IMR-90 (cell line): ENCODE measurements around the gene PLCH2. TPM values are rescaled to one million over a fixed set of nuclear protein-coding genes. Genes with fewer than 3 reads are reported as not detected.

Experiments
- ATAC-seq: fragments of 200-7000 bp; cut with Tn5 transposase; 2 replicates; pipeline ENCODE4 v1.9.1; 2020; ENCODE audit warnings: low read depth, mild to moderate bottlenecking, moderate library complexity
- BruUV-seq: library from RNA; stranded (reverse); fragments of 400-500 nt; replicated peaks from 2 replicates; lab custom pipeline; 2021; lab: Mats Ljungman, UMichigan
- CTCF ChIA-PET: fragments of 300-600 bp; formaldehyde crosslinking; extraction: SDS; loops from one replicate; lab custom pipeline; 2021; ENCODE audit warnings: antibody characterized with exemption; lab: Yijun Ruan, JAX
- POLR2A ChIA-PET: fragments of 300-600 bp; sonication (Branson Sonifier 250); formaldehyde crosslinking; loops from one replicate; lab custom pipeline; 2022; ENCODE audit warnings: antibody characterized with exemption; ENCODE audit not compliant: unreplicated experiment; lab: Charles Lee
- DNase-seq: peaks from one replicate; pipeline ENCODE4 v3.0.0; 2013
- H2AFZ ChIP-seq: replicated peaks from 2 replicates; pipeline ENCODE3; 2013; ENCODE audit warnings: low read length, mild to moderate bottlenecking; ENCODE audit not compliant: poor library complexity
- H2AK5ac ChIP-seq: 2 replicates; pipeline ENCODE4 v1.6.1; 2013; ENCODE audit warnings: low read depth, low read length, inconsistent platforms
- H2AK9ac ChIP-seq: replicated peaks from 2 replicates; pipeline ENCODE3; 2013; ENCODE audit warnings: mild to moderate bottlenecking, low read depth, low read length, moderate library complexity; ENCODE audit not compliant: poor library complexity
- H2BK120ac ChIP-seq: 2 replicates; pipeline ENCODE4 v1.6.1; 2013; ENCODE audit warnings: low read depth, low read length, inconsistent platforms
- H2BK15ac ChIP-seq: 3 replicates; pipeline ENCODE4 v1.6.1; 2013; ENCODE audit warnings: low read depth, low read length, inconsistent platforms
- H2BK20ac ChIP-seq: 2 replicates; pipeline ENCODE4 v1.6.1; 2013; ENCODE audit warnings: low read depth, mild to moderate bottlenecking, inconsistent platforms, low read length, moderate library complexity
- H2BK5ac ChIP-seq: 2 replicates; pipeline ENCODE4 v1.6.1; 2013; ENCODE audit warnings: mild to moderate bottlenecking, low read depth, low read length, inconsistent platforms; ENCODE audit not compliant: poor library complexity, severe bottlenecking
- H3K14ac ChIP-seq: replicated peaks from 2 replicates; pipeline ENCODE4 v1.6.1; 2013; ENCODE audit warnings: low read depth, low read length, inconsistent platforms
- H3K18ac ChIP-seq: 2 replicates; pipeline ENCODE4 v1.6.1; 2013; ENCODE audit warnings: low read depth, low read length, control low read depth
- H3K23ac ChIP-seq: 2 replicates; pipeline ENCODE4 v1.6.1; 2013; ENCODE audit warnings: low read depth, low read length, inconsistent platforms
- H3K27ac ChIP-seq: 2 replicates; pipeline ENCODE4 v1.5.1; 2013; ENCODE audit warnings: mild to moderate bottlenecking, control low read depth, low read length; ENCODE audit not compliant: insufficient read depth
- H3K27me3 ChIP-seq: 2 replicates; pipeline ENCODE4 v1.6.1; 2013; ENCODE audit warnings: low read length; ENCODE audit not compliant: control insufficient read depth, insufficient read depth
- H3K36me3 ChIP-seq: 2 replicates; pipeline ENCODE4 v1.6.1; 2013; ENCODE audit warnings: low read length, mixed read lengths; ENCODE audit not compliant: control insufficient read depth, insufficient read depth
- H3K4ac ChIP-seq: 2 replicates; pipeline ENCODE4 v1.6.1; 2013; ENCODE audit warnings: low read depth, low read length, inconsistent platforms
- H3K4me1 ChIP-seq: 2 replicates; pipeline ENCODE4 v1.6.1; 2013; ENCODE audit warnings: low read length, mixed read lengths; ENCODE audit not compliant: control insufficient read depth, insufficient read depth
- H3K4me2 ChIP-seq: 2 replicates; pipeline ENCODE4 v1.6.1; 2013; ENCODE audit warnings: low read depth, mild to moderate bottlenecking, control low read depth, low read length, moderate library complexity
- H3K4me3 ChIP-seq: 2 replicates; pipeline ENCODE4 v1.5.1; 2013; ENCODE audit warnings: low read depth, mild to moderate bottlenecking, control low read depth, low read length, moderate library complexity; ENCODE audit not compliant: insufficient read depth
- H3K56ac ChIP-seq: 2 replicates; pipeline ENCODE4 v1.6.1; 2013; ENCODE audit warnings: low read length, inconsistent platforms; ENCODE audit not compliant: insufficient read depth; ENCODE audit errors: extremely low read depth
- H3K79me1 ChIP-seq, 2 experiments: 2 replicates each; pipeline ENCODE4 v1.6.1; 2013; ENCODE audit warnings: low read length in 2 of 2, inconsistent platforms in 1 of 2, low read depth in 1 of 2
- H3K9ac ChIP-seq: 2 replicates; pipeline ENCODE4 v1.6.1; 2013; ENCODE audit warnings: low read depth, low read length, control low read depth
- H3K9me1 ChIP-seq: 2 replicates; pipeline ENCODE4 v1.6.1; 2013; ENCODE audit warnings: low read length, inconsistent platforms; ENCODE audit not compliant: insufficient read depth
- H3K9me3 ChIP-seq: 2 replicates; pipeline ENCODE4 v1.6.1; 2013; ENCODE audit warnings: low read length; ENCODE audit not compliant: control insufficient read depth, insufficient read depth
- H4K20me1 ChIP-seq: 2 replicates; pipeline ENCODE4 v1.6.1; 2013; ENCODE audit warnings: low read length, inconsistent platforms; ENCODE audit not compliant: insufficient read depth
- H4K5ac ChIP-seq: 2 replicates; pipeline ENCODE4 v1.6.1; 2013; ENCODE audit warnings: mild to moderate bottlenecking, low read depth, low read length, control low read depth
- H4K8ac ChIP-seq, 2 experiments: 2 replicates each; pipeline ENCODE4 v1.6.1; 2013; ENCODE audit warnings: low read depth in 2 of 2, low read length in 2 of 2, control low read depth in 1 of 2, inconsistent platforms in 1 of 2
- H4K91ac ChIP-seq: 2 replicates; pipeline ENCODE4 v1.6.1; 2013; ENCODE audit warnings: low read depth, low read length, inconsistent platforms; ENCODE audit not compliant: insufficient read depth
- BHLHE40 ChIP-seq: fragments of 150-350 bp; IDR thresholded peaks from 2 replicates; pipeline ENCODE4 v1.6.1; 2016; ENCODE audit warnings: mild to moderate bottlenecking, low read depth, low read length
- CHD1 ChIP-seq: IDR thresholded peaks from 2 replicates; pipeline ENCODE4 v1.6.1; 2012; ENCODE audit warnings: low read depth, low read length, improper control_type of control experiment
- MAZ ChIP-seq: IDR thresholded peaks from 2 replicates; pipeline ENCODE4 v1.6.1; 2012; ENCODE audit warnings: low read depth, mild to moderate bottlenecking, low read length, improper control_type of control experiment, moderate library complexity, borderline replicate concordance
- MXI1 ChIP-seq: IDR thresholded peaks from 2 replicates; pipeline ENCODE4 v1.6.1; 2012; ENCODE audit warnings: low read depth, mild to moderate bottlenecking, low read length, moderate library complexity, borderline replicate concordance
- POLR2A ChIP-seq: IDR thresholded peaks from 2 replicates; pipeline ENCODE4 v1.6.1; 2012; ENCODE audit warnings: mild to moderate bottlenecking, low read depth, low read length
- RAD21 ChIP-seq: IDR thresholded peaks from 2 replicates; pipeline ENCODE4 v1.6.1; 2012; ENCODE audit warnings: low read length, improper control_type of control experiment
- SMC3 ChIP-seq: fragments of 150-350 bp; IDR thresholded peaks from 2 replicates; pipeline ENCODE4 v1.6.1; 2016; ENCODE audit warnings: low read depth, mild to moderate bottlenecking, antibody characterized with exemption, low read length, moderate library complexity
- WGBS, 2 experiments: methylation state at CpG; one replicate each; pipeline versions ENCODE4 v1.1.5 to v1.1.7; 2013; ENCODE audit warnings: missing lambda C conversion rate in 2 of 2; ENCODE audit not compliant: insufficient read length in 1 of 2; ENCODE audit errors: extremely low coverage in 2 of 2; 5-methylcytosine and 5-hydroxymethylcytosine counted together
- dilution Hi-C: fragments of 300-500 bp; cut with HindIII; formaldehyde crosslinking; loops from one replicate; pipeline ENCODE4 v1.14.3; 2018; ENCODE audit warnings: low sequenced_read_pairs; ENCODE audit not compliant: unreplicated experiment
- in situ Hi-C: fragments of 300-500 bp; cut with MboI; formaldehyde crosslinking; loops from 3 replicates; pipeline ENCODE4 v1.14.3; 2019; ENCODE audit warnings: low sequenced_read_pairs, inconsistent platforms, mixed read lengths
- intact Hi-C: fragments of 100-400 bp; cut with micrococcal nuclease; formaldehyde crosslinking; loops from 2 replicates; pipeline ENCODE4 v1.10.0; 2022
- polyA plus RNA-seq, 3 experiments: library from polyadenylated mRNA; depleted of rRNA; stranded (reverse); fragments of >200 nt; gene quantifications; 2 replicates each; pipeline ENCODE4 v1.2.3, GENCODE V29; 2012; ENCODE audit warnings: low replicate concordance in 1 of 3
- total RNA-seq: library from RNA; depleted of rRNA; stranded (reverse); fragments of >200 nt; gene quantifications from 2 replicates; pipeline ENCODE4 v1.2.3, GENCODE V29; 2012
- TF ChIP-seq, protein P1 (sequence below): fragments of 150-350 bp; IDR thresholded peaks from 2 replicates; pipeline ENCODE4 v1.6.1; 2017; ENCODE audit warnings: mild to moderate bottlenecking, antibody characterized with exemption, low read length, low read depth
- TF ChIP-seq, protein P2 (sequence below): conservative IDR thresholded peaks from 2 replicates; pipeline ENCODE4 v1.5.1; 2012; ENCODE audit warnings: mild to moderate bottlenecking, low read depth, low read length, improper control_type of control experiment

Gene PLCH2
- total and polyA plus RNA-seq, 2 of the 4 experiments (the other 2 are of a cell fraction), result 0.18 to 1.9 TPM

DNA sequence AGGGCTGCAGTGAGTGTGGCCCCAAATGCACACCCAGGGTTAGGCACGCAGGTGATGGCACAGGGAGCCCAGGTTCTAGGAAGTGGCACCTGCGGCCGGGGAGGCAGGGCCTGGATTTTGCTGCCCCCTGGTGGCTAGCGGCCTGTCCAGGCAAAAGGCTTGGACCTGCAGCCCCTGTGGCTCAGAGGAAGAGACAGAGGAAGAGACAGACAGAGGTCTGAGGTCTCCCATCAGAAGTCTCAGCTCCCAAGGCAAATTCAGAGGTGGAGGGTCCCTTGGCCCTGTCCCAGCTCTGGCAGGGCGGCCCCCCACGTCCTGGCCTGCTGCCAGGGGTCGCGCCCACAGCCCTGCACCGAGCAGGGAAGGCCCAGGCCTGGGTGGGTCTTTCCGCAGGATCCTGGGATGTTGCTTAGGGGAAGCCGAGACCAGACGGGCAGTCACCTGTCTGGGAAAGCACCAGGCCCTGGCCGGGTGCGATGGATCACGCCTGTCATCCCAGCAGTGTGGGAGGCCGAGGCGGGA lies 72.0 kb downstream of the PLCH2 start:
- H3K23ac ChIP-seq, result no peak overlapping the region
- no peak overlapping the region for H4K5ac ChIP-seq
- peak overlapping the region; percentile 81 for H2AFZ ChIP-seq
- peaks cover 0 to 10% of the 10 kb centered on the region in 2 experiments; a peak in 1 of 4 replicates for H3K79me1 ChIP-seq
- no peaks in the 10 kb centered on the region for H3K36me3 ChIP-seq
- peak; percentile 56 for DNase-seq
- H3K4me3 ChIP-seq, result no peak overlapping the region
- peak; percentile 53 for ATAC-seq
- dilution Hi-C loops, result no loop called here
- H3K4ac ChIP-seq, result no peak overlapping the region
- H2BK120ac ChIP-seq, result no peak overlapping the region
- H3K9me3 ChIP-seq, result no peaks in the 10 kb centered on the region
- no peaks in the 10 kb centered on the region for H3K9me1 ChIP-seq
- H3K14ac ChIP-seq, result no peak overlapping the region
- H2BK5ac ChIP-seq, result no peak overlapping the region
- no peak overlapping the region for H2BK20ac ChIP-seq
- 15% methylated on average over 8 of the region's 17 CpGs; no CpG with 5 or more reads in 1 of the 2 experiments for WGBS, 2 experiments
- ChIA-PET POLR2A (interaction anchor here (0.6 kb wide), 1 partner anchor 23 kb away, joined by 4 read pairs; no protein-coding TSS in a partner anchor), CTCF (interaction anchor here (0.5 to 1.1 kb wide), 3 partner anchors 101 to 127 kb away, joined by 3 read pairs; no protein-coding TSS in a partner anchor)
- peaks cover 10% of the 10 kb centered on the region for H3K4me1 ChIP-seq
- in situ Hi-C loops, result loop anchor here (25.0 kb wide), 1 partner anchor 361 kb away; the partner anchor contains the start of gene FAAP20
- BruUV-seq, result no TSS peak
- peak overlapping the region; percentile 52 for H2AK9ac ChIP-seq
- H3K18ac ChIP-seq, result no peak overlapping the region
- no peak overlapping the region for H3K4me2 ChIP-seq
- H2AK5ac ChIP-seq, result peak overlapping the region; percentile 35; the same call in 1 of the 2 replicates
- H3K27ac ChIP-seq, result no peak overlapping the region
- H3K56ac ChIP-seq, result no peak overlapping the region
- no peak overlapping the region for H2BK15ac ChIP-seq
- H3K9ac ChIP-seq, result no peak overlapping the region
- TF ChIP-seq CHD1, result no peak
- no peak for TF ChIP-seq MAZ
- TF ChIP-seq POLR2A, result peak; percentile 37; the same call in 1 of the 2 replicates
- TF ChIP-seq RAD21, result peak; percentile 92
- TF ChIP-seq, protein P1, sequence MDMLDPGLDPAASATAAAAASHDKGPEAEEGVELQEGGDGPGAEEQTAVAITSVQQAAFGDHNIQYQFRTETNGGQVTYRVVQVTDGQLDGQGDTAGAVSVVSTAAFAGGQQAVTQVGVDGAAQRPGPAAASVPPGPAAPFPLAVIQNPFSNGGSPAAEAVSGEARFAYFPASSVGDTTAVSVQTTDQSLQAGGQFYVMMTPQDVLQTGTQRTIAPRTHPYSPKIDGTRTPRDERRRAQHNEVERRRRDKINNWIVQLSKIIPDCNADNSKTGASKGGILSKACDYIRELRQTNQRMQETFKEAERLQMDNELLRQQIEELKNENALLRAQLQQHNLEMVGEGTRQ, result no peak
- TF ChIP-seq BHLHE40, result no peak
- TF ChIP-seq MXI1, result no peak
- TF ChIP-seq, protein P2, sequence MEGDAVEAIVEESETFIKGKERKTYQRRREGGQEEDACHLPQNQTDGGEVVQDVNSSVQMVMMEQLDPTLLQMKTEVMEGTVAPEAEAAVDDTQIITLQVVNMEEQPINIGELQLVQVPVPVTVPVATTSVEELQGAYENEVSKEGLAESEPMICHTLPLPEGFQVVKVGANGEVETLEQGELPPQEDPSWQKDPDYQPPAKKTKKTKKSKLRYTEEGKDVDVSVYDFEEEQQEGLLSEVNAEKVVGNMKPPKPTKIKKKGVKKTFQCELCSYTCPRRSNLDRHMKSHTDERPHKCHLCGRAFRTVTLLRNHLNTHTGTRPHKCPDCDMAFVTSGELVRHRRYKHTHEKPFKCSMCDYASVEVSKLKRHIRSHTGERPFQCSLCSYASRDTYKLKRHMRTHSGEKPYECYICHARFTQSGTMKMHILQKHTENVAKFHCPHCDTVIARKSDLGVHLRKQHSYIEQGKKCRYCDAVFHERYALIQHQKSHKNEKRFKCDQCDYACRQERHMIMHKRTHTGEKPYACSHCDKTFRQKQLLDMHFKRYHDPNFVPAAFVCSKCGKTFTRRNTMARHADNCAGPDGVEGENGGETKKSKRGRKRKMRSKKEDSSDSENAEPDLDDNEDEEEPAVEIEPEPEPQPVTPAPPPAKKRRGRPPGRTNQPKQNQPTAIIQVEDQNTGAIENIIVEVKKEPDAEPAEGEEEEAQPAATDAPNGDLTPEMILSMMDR, result peak; percentile 88
- TF ChIP-seq SMC3, result peak; percentile 89
- no peaks in the 10 kb centered on the region for H3K27me3 ChIP-seq
- peak overlapping the region; percentile 79 to 88; a peak in 2 of 4 replicates for H4K8ac ChIP-seq
- intact Hi-C loops, result loop anchor here (5.0 kb wide), 1 partner anchor 116 kb away; no protein-coding TSS in a partner anchor
- no peak overlapping the region; the same call in 1 of the 2 replicates for H4K91ac ChIP-seq
- H4K20me1 ChIP-seq, result 0 out of 2 replicates have a peak, but pooled peaks cover 3% of the 10 kb centered on the region
